ENCODE results near the gene MAGOH.
"Not testable (repeated sequence)": the region's sequence is repeated elsewhere in the genome, so short reads cannot be mapped to it uniquely, and the experiment has no call there.

Gene MAGOH

DNA sequence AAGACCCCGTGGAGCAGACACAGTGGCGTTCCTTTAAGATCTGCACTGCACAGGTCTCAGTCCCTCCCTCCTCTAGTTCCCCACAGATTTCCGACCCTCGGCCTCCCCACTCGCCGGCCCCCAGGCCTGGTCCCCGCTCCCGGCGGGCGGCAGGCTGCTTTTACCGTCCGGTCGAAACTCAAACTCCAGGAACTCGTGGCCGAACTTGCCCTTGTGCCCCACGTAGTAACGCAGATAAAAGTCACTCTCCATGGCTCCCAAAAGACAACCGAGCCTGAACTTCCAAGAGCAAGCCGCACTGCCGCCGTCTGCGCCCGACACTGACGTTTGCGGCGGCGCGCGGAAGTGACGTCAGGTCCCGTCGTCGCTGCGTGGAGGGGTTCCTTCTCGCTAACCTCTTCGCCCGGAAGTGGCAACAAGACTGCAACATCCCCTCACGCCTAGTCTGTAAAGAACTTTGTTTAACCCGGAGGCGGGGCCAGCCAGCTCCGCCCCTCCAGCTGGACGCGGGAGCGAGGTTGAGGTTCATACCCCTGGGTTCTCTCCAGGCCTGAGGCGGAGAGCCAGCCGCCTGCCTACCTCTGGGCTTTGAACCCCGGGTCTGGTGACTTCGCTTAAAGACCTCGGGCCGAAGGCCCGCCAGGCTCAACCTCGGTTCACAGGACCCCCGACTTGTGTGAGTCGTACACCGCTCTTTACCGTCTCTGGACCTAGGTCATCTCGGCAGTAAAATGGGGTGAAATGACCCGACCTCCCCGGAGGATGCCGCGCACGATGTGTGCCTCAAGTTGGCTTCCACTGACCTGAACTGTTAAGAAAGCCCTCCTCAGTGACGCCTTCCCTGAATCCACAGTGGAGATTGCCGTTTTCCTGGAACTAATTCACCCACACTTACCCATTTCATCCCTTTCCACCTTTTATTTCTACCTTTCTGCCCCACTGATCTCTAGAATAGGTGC is at the start of gene MAGOH:
TSS of gene MAGOH (minus strand) at position 322 of the 959 bp plus-strand sequence. CDS start at position 252, 70 bp downstream.
- CTCF ChIA-PET, result interaction anchor here (1.0 kb wide), 1 partner anchor 40 kb away, joined by 3 read pairs; no protein-coding TSS in a partner anchor
- H3K4me3 ChIP-seq (ENCODE audit: low read depth, low read length), result peak within 1 kb of the TSS; percentile 74
- DNase-seq (ENCODE audit: low read depth, low spot score), result peak; percentile 73
- POLR2A ChIA-PET, result interaction anchor here (0.5 kb wide), 1 partner anchor 1184 kb away, joined by 3 read pairs; the partner anchor contains the start of gene TXNDC12
- TF ChIP-seq, protein P1, sequence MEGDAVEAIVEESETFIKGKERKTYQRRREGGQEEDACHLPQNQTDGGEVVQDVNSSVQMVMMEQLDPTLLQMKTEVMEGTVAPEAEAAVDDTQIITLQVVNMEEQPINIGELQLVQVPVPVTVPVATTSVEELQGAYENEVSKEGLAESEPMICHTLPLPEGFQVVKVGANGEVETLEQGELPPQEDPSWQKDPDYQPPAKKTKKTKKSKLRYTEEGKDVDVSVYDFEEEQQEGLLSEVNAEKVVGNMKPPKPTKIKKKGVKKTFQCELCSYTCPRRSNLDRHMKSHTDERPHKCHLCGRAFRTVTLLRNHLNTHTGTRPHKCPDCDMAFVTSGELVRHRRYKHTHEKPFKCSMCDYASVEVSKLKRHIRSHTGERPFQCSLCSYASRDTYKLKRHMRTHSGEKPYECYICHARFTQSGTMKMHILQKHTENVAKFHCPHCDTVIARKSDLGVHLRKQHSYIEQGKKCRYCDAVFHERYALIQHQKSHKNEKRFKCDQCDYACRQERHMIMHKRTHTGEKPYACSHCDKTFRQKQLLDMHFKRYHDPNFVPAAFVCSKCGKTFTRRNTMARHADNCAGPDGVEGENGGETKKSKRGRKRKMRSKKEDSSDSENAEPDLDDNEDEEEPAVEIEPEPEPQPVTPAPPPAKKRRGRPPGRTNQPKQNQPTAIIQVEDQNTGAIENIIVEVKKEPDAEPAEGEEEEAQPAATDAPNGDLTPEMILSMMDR (IDR thresholded peaks at IDR 0.05; ENCODE audit: insufficient read depth, low read length, missing control alignments), result no peak

DNA sequence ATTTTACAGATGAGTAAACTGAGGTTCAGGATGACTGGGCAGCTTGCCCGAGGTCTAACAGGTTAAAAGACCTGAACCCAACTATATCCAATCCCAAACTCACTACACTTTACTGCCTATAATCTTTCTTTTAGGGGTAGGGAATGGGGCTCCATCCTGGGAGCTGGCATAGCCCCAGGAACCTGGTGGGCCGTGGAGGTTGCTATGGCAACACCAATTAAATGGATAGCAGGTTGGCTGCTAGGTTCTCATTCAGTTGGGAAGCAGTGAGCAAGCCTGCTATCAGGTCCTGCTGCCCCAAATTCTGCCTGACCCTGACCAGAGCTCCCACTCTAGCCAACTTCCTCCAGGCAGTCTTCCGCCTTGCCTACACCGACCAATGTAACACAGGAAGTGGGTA is 48.6 kb upstream of the MAGOH start:
- no peak overlapping the region for H3K4me3 ChIP-seq (ENCODE audit: low read depth, low read length)
- DNase-seq (ENCODE audit: low read depth, low spot score), result no peak
- POLR2A ChIA-PET, result no interaction called here
- CTCF ChIA-PET, result interaction anchor here (1.0 to 10.9 kb wide), 5 partner anchors 8 to 108 kb away, joined by 3 to 105 read pairs (median 4); no protein-coding TSS in a partner anchor
- TF ChIP-seq, protein P1 (IDR thresholded peaks at IDR 0.05; ENCODE audit: insufficient read depth, low read length, missing control alignments), result no peak

DNA sequence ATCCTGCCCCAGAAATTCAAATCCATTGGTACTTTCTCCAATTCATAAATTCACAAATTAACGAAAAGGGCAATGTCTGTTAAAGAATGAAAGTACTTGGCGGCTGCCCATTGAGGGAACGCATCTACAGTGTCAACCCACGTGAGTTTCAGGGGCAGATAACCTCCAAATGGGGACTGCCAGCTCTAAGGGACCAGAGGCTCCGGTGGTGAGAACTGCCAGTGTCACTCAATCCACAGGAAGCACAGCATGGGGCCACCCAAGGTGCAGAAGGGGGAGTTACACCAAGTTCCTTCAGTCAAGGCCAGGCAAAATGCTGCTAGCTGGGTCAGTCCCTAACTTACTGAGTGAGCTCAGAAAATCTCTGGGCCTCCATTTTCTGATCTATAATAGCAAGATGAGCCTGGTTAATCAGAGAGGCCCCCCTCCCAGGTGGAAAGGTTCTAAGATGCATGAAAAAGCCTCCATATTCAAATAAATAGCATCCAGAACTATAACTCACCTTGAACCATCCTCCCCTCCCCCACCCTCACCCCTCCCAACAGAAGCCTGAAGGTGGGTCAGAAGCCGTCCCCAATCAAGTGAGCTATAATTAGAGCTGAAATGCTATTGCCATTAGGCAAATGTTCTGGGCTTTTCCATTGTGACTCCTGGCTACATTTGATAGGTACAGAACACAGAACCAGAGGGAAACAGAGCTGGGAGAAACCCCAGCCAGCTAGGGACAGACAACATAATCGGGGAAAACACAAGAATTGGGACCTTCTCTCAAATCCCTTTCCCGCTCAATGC is 47.8 kb upstream of the MAGOH start:
- DNase-seq (ENCODE audit: low read depth, low spot score), result no peak
- TF ChIP-seq, protein P1 (IDR thresholded peaks at IDR 0.05; ENCODE audit: insufficient read depth, low read length, missing control alignments), result no peak
- no peak overlapping the region for H3K4me3 ChIP-seq (ENCODE audit: low read depth, low read length)
- CTCF ChIA-PET, result interaction anchor here (1.0 to 10.9 kb wide), 6 partner anchors 8 to 187 kb away, joined by 3 to 105 read pairs (median 4); no protein-coding TSS in a partner anchor
- POLR2A ChIA-PET, result interaction anchor here (1.0 kb wide), 1 partner anchor 106 kb away, joined by 4 read pairs; no protein-coding TSS in a partner anchor

DNA sequence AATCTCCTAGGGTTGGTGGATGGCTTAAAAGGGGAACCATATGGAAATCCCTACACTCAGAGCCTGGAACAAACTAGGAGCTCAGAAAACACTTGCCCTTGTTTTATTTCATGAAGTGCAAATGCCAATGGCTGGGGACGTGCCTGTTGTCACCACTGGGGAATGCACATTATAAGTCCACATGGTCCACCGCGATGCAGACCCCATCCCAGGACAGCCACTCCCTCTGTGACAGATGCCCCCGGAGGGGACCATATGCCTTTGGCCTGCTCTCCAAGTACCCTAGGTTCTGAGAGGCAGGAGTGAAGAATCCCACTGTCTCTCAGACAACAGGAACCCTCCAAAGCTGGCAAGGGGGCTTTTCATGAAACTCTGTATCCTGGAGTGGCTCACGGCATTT is 47.2 kb upstream of the MAGOH start:
- no peak overlapping the region for H3K4me3 ChIP-seq (ENCODE audit: low read depth, low read length)
- DNase-seq (ENCODE audit: low read depth, low spot score), result no peak
- CTCF ChIA-PET, result interaction anchor here (1.2 to 2.0 kb wide), 4 partner anchors 10 to 188 kb away, joined by 3 to 7 read pairs (median 4); no protein-coding TSS in a partner anchor
- POLR2A ChIA-PET, result interaction anchor here (1.0 kb wide), 1 partner anchor 106 kb away, joined by 4 read pairs; no protein-coding TSS in a partner anchor
- TF ChIP-seq, protein P1 (IDR thresholded peaks at IDR 0.05; ENCODE audit: insufficient read depth, low read length, missing control alignments), result no peak

DNA sequence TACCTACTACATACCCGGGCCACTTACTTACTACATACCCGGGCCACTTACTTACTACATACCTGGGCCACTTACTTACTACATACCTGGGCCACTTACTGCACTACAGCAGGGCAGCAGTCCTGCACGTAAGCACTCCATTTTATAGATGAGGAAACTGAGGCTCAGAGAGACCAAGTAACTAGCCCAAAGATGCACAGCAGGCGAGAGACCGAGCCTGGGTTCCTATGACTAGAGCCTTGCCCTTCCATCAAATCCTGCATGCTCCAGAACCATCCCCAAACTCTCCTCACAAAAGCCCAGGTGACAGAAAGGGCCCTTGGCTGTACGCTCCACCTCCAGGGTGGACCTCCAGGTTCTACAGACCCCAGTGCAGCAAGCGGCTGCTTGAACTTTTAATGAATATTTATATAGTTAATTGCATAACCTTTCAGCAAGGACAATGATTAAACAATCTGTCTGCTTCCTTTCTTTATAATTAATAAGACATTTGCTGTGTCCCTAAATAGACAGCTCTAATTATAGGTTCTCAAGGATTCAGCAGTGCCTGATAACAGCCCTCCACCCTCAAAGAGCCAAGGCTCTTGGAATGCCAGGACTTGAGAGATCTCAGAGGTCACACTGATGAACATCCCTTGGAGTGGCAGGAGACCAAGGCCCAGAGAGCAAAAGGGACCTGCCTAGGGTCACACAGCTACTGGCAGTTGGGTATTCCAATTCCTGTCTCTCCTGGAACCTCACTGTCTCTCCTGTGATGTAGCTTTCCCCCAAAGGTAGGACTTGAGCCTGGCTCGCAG is 46.1 kb upstream of the MAGOH start:
- CTCF ChIA-PET, result interaction anchor here (0.9 kb wide), 1 partner anchor 109 kb away, joined by 3 read pairs; no protein-coding TSS in a partner anchor
- POLR2A ChIA-PET, result no interaction called here
- TF ChIP-seq, protein P1 (IDR thresholded peaks at IDR 0.05; ENCODE audit: insufficient read depth, low read length, missing control alignments), result no peak
- DNase-seq (ENCODE audit: low read depth, low spot score), result no peak
- no peak overlapping the region for H3K4me3 ChIP-seq (ENCODE audit: low read depth, low read length)

DNA sequence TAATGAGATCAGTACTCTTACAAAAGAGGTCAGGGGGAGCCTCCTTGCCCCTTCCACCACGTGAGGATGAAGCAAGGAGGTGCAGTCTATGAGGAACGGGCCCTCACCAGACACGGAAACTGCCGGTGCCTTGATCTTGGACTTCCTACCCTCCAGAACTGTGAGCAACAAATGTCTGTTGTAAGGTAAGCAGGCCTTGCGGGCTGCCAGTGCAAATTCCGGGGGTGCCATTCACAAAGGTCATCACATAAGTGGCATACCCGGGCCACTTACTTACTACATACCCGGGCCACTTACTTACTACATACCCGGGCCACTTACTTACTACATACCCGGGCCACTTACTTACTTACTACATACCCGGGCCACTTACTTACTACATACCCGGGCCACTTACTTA is 44.8 kb upstream of the MAGOH start:
- H3K4me3 ChIP-seq (ENCODE audit: low read depth, low read length); POLR2A ChIA-PET; DNase-seq (ENCODE audit: low read depth, low spot score): not testable (repeated sequence)
- CTCF ChIA-PET, result interaction anchor here (8.7 to 14.0 kb wide), 3 partner anchors 9 to 112 kb away, joined by 105 to 574 read pairs (median 178); no protein-coding TSS in a partner anchor
